Epidermal melanocyte (primary cell): ENCODE data around the gene TSPAN13.

Experiments
- DNase-seq: peaks from one replicate; pipeline ENCODE4 v3.0.0; 2011; ENCODE audit warnings: low spot score; ENCODE audit not compliant: insufficient read length

Gene TSPAN13

DNA sequence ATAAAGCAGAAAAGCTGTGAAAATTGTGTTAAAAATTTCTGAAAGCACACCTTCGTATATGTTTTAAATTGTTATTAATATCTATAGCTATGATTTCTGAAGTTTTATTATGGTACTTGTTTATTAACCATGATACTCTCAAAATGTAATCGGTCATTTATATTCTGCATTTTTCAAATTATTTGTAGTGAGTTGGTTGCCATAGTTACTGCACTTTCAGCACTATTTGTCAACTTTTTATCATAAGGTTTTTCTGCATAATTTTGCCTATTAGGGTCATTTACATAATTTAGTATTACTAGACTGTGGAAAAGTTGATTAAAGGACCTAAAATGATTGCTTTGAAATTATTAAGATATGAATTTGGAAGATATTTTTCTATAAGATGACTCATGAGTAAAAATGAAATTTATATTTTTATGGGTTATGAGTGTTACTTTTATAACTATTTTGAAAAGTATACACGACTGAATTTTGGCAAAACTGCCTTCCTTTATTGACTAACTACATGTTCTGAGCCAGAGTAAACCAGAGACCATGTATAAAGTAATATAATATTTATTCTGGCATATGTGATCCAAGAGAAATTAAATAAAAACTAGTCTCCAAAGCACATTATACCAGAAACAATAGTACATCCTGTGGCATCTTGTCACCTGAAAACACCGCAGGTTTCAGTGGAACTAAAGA lies 59.1 kb downstream of the TSPAN13 start:
- DNase-seq, result no peak

DNA sequence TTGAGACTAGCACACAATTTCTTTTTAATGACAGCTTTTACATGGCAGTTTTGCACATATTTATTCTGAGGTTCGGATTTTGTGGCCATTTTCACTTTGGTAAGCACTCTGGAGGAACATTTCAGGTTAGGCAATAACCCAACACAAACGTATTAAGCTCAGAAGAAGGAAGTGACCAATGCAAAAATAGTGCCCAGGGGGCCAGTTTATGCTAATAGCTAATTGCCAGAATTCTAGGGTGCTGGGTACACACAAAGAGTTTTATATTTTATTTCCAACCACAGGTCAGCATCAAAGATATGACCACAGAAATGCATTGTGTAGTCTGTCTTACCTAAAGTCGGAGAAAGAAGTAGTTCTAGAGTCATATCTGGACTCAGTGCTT lies 59.7 kb downstream of the TSPAN13 start:
- no peak for DNase-seq

DNA sequence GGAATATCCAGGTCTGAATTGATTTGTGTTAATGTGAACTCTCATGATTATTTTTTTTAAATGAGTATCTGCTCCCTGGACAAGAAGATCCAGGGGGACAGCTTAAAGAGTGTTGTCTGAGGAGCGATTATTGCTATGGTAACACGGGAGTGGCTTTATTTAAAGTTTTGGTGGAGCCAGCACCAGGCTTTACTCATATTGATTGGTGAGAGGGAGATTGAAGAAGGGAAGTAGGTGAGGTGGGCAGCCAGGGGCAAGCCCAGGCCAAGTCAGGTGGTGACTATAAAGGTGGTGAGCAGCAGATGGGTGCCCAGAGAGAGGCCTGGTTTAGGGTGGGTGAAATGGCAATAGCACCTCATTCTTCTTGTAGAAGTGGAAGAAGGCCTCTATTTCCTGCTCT lies 61.4 kb downstream of the TSPAN13 start:
- no peak for DNase-seq

DNA sequence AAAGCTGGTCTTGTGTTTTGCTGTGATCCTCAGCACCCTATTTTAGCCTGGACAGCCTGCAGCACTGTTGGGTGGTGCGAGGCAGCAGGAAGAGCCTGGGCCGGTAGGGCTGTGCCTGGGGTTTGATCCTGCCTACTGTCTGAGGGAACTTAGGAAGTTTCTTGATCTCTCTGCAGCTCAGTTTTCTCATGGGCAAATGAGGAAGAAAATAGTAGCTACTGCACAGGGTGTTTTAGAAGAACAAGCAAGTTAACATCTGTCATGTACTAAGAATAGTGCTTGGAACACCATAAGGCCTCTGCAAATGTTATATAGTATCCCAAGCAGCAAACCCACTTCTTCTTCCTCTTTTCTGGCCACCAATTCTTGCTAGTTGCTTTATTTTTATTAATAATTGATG lies 63.3 kb downstream of the TSPAN13 start:
- no peak for DNase-seq

DNA sequence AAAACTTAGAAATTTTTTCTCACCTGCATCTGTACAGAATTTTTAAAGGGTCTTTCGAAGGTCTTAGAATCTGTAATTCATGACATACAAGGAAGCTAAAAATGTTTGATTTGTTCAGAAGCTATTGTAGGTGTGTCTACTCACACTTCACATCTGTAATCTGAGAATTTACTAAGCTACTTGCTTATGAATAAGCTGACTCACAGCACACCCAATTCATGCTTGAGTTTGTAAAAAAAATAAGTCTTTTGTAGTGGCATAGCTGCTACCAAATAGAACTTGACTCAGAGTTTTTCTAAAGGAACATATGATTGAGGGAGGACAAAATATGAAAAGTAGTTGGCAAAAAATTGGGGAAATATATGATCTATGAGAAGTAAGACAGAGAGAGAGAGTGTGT lies 64.0 kb downstream of the TSPAN13 start:
- no peak for DNase-seq

DNA sequence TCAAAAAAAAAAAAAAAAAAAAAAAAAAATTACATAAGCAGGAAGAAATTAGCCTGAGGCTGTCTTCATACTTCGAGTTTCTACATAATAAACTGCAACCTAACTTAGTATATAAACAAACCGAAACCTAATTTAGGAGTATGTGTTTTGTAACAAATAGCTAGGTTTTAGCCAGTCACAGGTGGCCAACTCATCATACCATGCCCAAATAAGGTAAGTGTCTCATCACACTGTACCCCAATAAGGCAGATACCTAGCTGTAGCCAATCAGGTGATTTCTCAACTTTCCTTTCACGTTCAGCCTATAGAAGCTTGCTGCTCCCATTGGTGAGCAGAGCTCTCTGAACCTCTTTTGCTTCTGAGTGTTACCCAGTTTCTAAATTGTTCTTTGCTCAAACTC lies 65.2 kb downstream of the TSPAN13 start:
- no peak for DNase-seq

DNA sequence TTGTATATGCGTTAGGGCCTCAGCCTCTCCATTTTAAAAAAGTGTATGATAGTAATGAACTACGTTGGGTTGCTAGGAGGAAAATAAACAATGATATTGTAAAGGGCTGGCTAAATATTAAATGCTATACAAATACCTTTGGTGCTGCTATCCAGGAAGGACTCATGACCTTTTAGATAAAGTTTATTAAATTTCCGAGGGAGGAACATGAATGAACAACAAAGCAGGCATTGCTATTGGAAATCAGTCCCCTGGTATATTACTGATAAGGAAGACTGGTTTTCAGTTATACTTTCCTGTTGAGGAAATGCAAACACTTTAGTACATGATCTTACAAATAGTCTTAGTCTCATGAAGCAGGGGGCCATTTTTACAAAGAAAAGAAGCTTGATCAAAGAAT lies 68.5 kb downstream of the TSPAN13 start:
- DNase-seq, result no peak

DNA sequence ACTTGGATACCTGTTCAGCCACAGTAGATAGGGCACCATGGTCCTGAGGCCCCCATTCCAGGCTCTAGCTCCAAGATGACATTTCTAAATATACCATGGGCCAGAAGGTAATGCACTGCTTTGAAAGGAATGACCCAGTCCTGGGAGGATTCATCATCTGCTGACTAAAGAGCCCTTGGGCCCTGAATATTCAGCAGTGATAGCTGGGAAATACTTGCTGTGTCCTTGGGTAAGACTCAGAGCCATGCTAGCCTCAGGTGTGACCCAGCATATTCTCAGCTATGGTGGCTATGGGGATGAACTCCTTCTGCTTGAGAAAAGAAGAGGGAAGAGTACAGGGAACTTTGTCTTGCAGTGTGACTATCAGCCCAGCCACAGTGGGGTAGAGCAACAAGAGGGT lies 72.5 kb downstream of the TSPAN13 start:
- DNase-seq, result no peak

DNA sequence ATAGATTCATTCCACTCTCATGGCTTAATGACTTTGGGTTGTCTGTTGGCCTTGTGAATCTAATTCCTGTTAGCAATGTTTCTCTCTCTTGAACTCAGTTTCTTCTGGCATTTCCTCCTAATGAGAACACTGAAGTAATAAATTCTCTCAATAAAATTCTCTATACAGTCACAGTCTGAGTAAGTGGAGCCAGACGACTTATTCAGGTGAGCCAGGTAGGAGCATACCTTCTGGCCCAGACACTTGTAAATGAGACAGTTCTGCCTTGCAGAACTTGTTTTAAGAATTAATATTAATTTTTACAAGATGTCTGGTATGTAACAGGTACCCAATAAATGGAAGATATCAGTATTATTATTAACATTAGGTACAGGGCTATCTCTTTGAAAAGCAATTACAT lies 79.8 kb downstream of the TSPAN13 start:
- no peak for DNase-seq
